SK-N-MC (cell line): ENCODE measurements around the gene TUBB2B.
"Not testable (repeated sequence)": the region's sequence is repeated elsewhere in the genome, so short reads cannot be mapped to it uniquely, and the experiment has no call there.

Experiments
- DNase-seq: peaks from one replicate; pipeline ENCODE4 v3.0.0-alpha.2; 2011; ENCODE audit warnings: low read depth, low spot score
- H3K27ac ChIP-seq: fragments of 200-600 bp; sonication (generic); 2 replicates; pipeline ENCODE4 v1.5.1; 2016; ENCODE audit warnings: mixed run types
- H3K36me3 ChIP-seq: fragments of 200-600 bp; sonication (generic); 2 replicates; pipeline ENCODE4 v1.6.1; 2017; ENCODE audit warnings: antibody characterized with exemption, low read length, mixed read lengths; ENCODE audit not compliant: insufficient read depth
- H3K4me3 ChIP-seq: fragments of 200-600 bp; sonication (generic); 2 replicates; pipeline ENCODE4 v1.5.1; 2016
- H3K9ac ChIP-seq: fragments of 200-600 bp; sonication (generic); 2 replicates; pipeline ENCODE4 v1.8.0; 2017; ENCODE audit warnings: mixed run types, mixed read lengths; ENCODE audit not compliant: insufficient read length
- H3K9me3 ChIP-seq: fragments of 200-600 bp; sonication (generic); 2 replicates; pipeline ENCODE4 v1.6.1; 2017; ENCODE audit warnings: low read depth, mild to moderate bottlenecking, antibody characterized with exemption, low read length, moderate library complexity, mixed read lengths
- EZH2 ChIP-seq: fragments of 200-600 bp; sonication (generic); IDR thresholded peaks from one replicate; pipeline ENCODE4 v1.6.1; 2017; ENCODE audit warnings: antibody characterized with exemption
- FOXP2 ChIP-seq: optimal IDR thresholded peaks from 2 replicates; pipeline ENCODE3; 2011; ENCODE audit warnings: mild to moderate bottlenecking, moderate library complexity; ENCODE audit not compliant: insufficient read depth; ENCODE audit errors: extremely low read length, control extremely low read depth
- POLR2AphosphoS5 ChIP-seq: IDR thresholded peaks from 2 replicates; pipeline ENCODE4 v1.6.1; 2012; ENCODE audit warnings: mild to moderate bottlenecking, low read depth, low read length, borderline replicate concordance

TUBB2B gene

DNA sequence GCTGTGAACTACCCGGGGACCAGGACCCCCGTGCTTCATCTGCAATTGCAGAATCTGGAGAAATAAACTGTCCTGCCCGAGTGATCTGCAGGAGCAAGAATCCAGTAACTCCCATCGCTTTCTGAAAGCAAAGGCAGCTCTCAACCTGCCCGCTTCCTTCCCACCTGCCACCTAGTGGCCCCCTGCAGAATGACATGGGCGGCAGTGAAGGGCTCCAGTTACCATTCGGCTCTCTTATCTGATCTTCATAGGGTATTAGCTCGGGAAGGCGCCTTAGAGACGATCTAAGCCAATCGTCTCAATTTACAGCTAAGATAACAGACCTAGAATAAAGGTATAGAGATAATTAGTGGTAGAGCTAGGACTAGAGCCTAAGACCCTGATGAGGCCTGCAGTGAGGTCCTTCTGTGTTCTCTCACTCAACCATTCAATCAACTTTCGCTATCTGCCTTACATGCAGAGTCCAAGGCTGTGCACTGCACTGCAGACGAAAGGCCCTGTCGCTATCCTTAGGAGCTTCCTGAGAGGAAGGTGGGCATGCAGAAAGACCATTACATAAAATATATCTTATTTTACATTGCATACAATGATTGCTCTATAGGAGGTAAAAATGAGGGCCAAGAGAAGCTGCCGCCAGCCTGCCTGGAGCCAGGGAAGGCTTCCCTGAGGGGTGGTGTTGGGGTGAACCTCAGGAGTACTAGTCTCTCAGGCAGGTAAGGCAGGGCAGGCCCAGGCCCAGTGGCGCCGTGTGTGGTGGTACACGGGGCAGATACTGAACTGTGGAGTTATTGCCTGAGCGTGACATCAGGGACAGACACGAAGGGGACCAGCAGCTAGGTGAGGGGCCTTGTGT is 24.2 kb upstream of the TUBB2B start:
- TF ChIP-seq EZH2 = no peak
- TF ChIP-seq FOXP2 = no peak
- TF ChIP-seq POLR2AphosphoS5 = no peak
- Histone ChIP-seq H3K36me3 (no peaks in the 10 kb centered on the region), H3K9ac (no peak overlapping the region), H3K27ac (no peak overlapping the region), H3K4me3 (peak overlapping the region; percentile 45; the same call in 1 of the 2 replicates), H3K9me3 (no peaks in the 10 kb centered on the region)
- DNase-seq = peak; percentile 30

DNA sequence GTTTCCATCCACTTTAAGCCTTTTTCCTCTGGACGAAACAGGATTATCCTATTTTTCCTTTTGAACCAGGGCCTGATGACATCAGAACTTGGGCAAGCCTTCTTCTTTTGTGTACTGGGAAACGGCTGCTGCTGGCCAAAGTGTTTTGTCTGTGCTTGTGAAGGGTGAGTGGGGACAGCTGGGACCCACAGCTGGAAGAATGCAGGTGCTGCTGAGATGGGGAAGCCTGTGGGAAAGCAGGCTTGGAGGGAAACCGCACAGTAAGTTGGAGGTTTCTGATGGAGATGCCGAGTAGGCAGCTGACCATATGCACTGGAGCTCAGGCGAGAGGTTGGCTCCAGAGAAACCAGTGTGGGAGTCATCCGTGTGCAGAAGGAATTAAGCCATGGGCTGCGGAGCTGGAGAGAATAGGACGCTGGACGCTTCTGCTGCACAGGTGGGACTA is 22.8 kb upstream of the TUBB2B start:
- Histone ChIP-seq H3K9ac (no peak overlapping the region), H3K27ac (no peak overlapping the region), H3K9me3 (no peaks in the 10 kb centered on the region), H3K36me3 (no peaks in the 10 kb centered on the region), H3K4me3 (no peak overlapping the region)
- TF ChIP-seq EZH2 (no peak), FOXP2 (no peak), POLR2AphosphoS5 (no peak)
- DNase-seq = no peak

GRCh38 chr6:3249821-3250220 is 22.4 kb upstream of the TUBB2B start:
- no peaks in the 10 kb centered on the region for H3K36me3 ChIP-seq
- TF ChIP-seq EZH2 = no peak
- no peak for TF ChIP-seq POLR2AphosphoS5
- TF ChIP-seq FOXP2 = no peak
- no peak for DNase-seq
- H3K4me3 ChIP-seq = no peak overlapping the region
- no peak overlapping the region for H3K9ac ChIP-seq
- no peak overlapping the region for H3K27ac ChIP-seq
- H3K9me3 ChIP-seq = no peaks in the 10 kb centered on the region

GRCh38 chr6:3247255-3248146 is 20.0 kb upstream of the TUBB2B start:
- Histone ChIP-seq H3K27ac (no peak overlapping the region), H3K9ac (no peak overlapping the region), H3K36me3 (no peaks in the 10 kb centered on the region), H3K9me3 (no peaks in the 10 kb centered on the region), H3K4me3 (no peak overlapping the region)
- TF ChIP-seq FOXP2 (no peak), EZH2 (no peak), POLR2AphosphoS5 (no peak)
- DNase-seq = no peak

DNA sequence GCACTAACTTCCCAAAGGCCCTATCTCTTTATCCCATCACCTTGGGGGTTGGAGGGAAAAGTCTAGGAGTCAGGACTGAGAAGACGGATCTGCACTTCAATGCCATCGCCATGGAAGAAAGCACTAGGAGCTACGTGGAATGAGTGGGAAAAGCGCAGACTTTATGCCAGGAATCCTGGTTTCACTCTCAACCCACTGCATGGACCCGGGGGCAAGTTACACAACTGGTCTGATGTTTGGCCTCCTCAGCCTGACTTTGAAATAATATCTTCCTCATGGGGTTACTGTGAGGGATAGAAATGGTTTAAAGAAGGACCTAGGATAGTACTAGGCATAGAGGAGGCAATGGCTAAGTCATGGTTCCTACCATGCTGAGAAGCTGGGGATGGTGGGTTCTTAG is 17.8 kb upstream of the TUBB2B start:
- no peak for DNase-seq
- TF ChIP-seq EZH2 = no peak
- TF ChIP-seq POLR2AphosphoS5 = no peak
- no peak for TF ChIP-seq FOXP2
- Histone ChIP-seq H3K36me3 (no peaks in the 10 kb centered on the region), H3K4me3 (no peak overlapping the region), H3K9ac (no peak overlapping the region), H3K27ac (no peak overlapping the region), H3K9me3 (no peaks in the 10 kb centered on the region)

GRCh38 chr6:3244832-3245161 is 17.3 kb upstream of the TUBB2B start:
- H3K4me3 ChIP-seq, H3K9me3 ChIP-seq, H3K36me3 ChIP-seq, H3K27ac ChIP-seq, DNase-seq, H3K9ac ChIP-seq: not testable (repeated sequence)

DNA sequence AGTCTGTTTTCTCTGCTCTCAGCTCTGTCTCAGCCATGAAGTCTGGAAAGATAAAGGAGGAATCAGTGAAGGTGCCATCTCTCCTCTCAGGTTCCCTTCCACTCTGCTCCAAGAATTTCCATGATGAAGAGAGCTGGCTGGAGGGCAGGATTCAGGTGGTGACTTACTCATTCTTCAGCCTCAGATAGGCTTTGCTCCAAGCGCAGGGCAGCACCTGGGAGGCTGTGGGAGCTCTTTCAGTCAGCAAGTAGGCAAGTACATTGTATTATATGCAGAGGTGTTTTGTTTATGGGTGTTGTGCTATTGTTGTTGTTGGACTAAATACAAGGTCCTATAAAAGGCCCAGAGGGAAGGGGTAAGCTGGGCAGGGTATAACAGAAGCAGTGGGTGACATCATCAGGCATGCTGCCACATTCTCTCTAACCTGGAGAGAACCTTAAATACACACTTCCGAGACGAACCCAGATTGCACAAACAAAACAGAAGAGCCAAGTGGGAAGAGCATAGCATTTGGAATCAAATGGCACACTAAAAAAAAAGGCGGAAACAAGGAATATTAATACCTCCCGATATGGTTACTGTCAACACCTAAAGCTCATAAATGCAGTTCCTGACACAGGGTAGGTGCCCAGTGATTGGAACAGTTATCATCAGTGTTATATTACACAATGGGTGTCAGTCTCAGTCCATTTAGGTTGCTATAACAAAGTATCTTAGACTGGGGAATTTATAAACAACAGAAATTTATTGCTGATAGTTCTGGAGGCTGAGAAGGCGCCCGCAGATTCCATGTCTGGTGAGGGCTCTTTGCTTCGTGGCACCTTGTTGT is 16.8 kb upstream of the TUBB2B start:
- no peak overlapping the region for H3K4me3 ChIP-seq
- DNase-seq = no peak
- no peak for TF ChIP-seq EZH2
- no peak for TF ChIP-seq POLR2AphosphoS5
- no peak for TF ChIP-seq FOXP2
- no peaks in the 10 kb centered on the region for H3K9me3 ChIP-seq
- H3K27ac ChIP-seq = no peak overlapping the region
- H3K9ac ChIP-seq = no peak overlapping the region
- no peaks in the 10 kb centered on the region for H3K36me3 ChIP-seq

- no peak for DNase-seq
- TF ChIP-seq POLR2AphosphoS5 (no peak), FOXP2 (no peak), EZH2 (no peak)
- Histone ChIP-seq H3K27ac (no peak overlapping the region), H3K9me3 (no peaks in the 10 kb centered on the region), H3K4me3 (no peak overlapping the region), H3K9ac (no peak overlapping the region), H3K36me3 (no peaks in the 10 kb centered on the region)
Measured at GRCh38 chr6:3242768-3243167, 15.3 kb upstream of the TUBB2B start.

- not testable (repeated sequence) for H3K27ac ChIP-seq, H3K9ac ChIP-seq, DNase-seq
Measured at GRCh38 chr6:3241745-3242144, 14.3 kb upstream of the TUBB2B start.

More at GRCh38 chr6:3241745-3242144, 14.3 kb upstream of the TUBB2B start:
- H3K9me3 ChIP-seq, H3K4me3 ChIP-seq, H3K36me3 ChIP-seq: not testable (repeated sequence)
